ENCODE data around the gene ASB13.
A peak's percentile ranks its signal among the peaks of the same experiment; 100 is the strongest.
"Not testable (repeated sequence)": the region's sequence is repeated elsewhere in the genome, so short reads cannot be mapped to it uniquely, and the experiment has no call there.

Gene ASB13

DNA sequence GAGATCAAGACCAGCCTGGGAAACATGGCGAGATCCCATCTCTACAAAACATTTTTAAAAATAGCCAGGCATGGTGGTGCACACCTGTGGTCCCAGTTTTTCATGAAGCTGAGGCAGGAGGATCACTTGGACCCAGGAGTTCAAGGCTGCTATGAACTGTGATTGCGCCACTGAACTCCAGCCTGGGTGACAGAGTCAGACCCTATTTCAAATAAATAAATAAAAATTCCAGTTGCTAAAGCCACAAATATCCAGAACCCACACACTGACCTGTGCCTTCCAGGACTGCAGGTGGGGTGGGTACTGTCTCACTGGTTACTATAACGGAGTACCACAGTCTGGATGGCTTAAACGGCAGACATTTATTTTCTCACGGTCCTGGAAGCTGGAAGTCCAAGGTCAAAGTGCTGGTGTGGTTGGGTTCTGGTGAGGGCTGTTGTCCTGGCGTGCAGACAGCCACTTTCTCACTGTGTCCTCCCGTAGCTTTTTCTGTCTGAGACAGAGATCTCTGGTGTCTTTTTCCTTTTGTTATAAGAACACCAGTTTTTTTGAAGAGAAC is 38.8 kb downstream of the ASB13 start:
- no peak for DNase-seq (ENCODE audit: low read depth, low spot score)

DNA sequence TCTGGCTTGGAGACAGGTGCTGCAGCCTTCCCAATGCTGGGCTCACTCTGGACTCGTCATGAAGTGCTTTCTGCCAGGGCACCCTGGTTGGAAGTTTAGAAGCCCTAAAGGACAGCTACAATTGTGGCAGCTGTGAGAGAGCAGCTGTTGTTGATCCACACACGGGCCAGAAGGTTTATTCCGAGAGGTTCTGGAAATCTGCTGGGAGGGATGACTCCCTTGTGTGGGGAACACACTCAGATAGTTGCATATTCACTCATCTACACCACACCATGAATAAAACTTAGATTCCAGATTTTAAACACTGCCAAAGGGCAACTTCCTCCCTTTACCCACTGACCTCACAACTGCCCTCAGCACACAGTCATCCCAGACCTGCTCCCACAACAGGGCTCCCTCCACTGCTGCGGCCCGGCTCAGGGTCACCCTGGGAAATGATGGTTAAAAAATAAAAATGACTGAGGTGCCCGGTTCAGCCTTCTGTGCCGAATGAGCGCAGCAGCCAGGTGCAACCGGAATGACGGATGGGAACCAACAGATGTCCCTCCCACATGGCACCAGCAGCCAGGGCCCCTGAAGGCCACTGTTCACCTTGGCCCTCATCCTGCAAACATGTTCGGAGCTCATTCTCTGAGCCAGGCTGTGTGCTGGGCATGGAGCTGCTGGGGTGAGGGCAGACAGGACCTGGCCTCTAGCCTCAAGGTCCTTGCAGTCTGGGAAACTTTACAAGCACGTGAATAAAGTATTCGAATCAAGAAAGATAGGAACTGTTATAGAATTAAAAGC is 40.2 kb downstream of the ASB13 start:
- no peak for DNase-seq (ENCODE audit: low read depth, low spot score)
- H3K27ac ChIP-seq, result no peak overlapping the region

More for the DNA sequence above, 38.8 kb downstream of the ASB13 start:
- no peak overlapping the region for H3K27ac ChIP-seq

DNA sequence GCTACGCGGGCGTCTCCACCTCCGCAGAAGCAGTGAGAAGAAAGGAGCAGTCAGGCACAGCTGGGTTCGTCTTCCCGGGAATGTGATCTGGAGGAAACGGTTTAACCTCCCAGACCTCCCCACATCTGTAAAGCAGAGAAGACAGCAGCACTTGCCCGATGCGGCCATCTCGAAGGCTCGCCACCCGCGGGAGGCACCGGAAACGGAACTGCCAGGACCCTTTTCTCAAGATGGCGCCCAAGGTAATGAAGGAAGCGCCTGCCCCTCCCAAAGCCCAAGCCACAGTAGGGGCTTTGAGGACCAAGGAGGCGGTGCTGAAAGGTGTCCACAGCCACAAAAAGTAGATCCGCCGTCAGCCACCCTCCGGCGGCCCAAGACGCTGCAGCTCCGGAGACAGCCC is 41.7 kb downstream of the ASB13 start:
- DNase-seq (ENCODE audit: low read depth, low spot score), result no peak
- no peak overlapping the region for H3K27ac ChIP-seq

- peak overlapping the region; percentile 82 for H3K27ac ChIP-seq
- peak; percentile 39 for DNase-seq (ENCODE audit: low read depth, low spot score)
Observed at GRCh38 chr10:5623081-5623748, 43.2 kb downstream of the ASB13 start.

DNA sequence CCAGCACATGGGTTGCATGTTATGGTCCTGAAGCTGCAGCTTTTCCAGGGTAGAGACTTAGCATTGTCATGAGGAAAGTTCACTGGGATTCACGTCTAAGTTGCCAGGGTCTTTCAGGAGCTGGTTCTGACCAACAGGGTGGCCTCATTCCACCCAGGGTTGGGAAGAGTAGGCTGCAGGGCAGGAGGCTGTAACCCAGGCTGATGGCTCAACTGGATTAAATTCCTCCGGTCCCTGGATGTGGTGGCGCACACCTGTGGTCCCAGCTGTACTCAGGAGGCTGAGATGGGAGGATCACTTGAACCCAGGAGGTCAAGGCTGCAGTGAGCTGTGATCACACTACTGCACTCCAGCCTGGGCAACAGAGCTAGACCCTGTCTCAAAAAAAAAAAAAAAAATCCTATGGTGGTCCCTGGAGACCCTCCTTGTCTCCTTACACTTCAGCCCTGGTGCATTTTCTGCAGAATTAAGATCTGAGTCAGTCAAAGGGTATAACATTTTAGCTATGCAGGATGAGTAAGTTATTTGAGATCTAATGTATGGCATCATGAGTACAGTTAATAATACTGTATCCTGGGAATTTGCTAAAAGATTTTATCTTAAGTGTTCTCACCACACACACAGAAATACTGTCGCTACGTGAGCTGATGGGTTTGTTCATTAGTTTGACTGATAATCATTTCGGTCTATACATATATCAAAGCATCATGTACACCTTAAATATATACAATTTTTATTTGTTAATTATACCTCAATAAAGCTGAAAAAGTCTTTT is 44.0 kb downstream of the ASB13 start:
- DNase-seq (ENCODE audit: low read depth, low spot score), result no peak
- peak overlapping the region; percentile 82 for H3K27ac ChIP-seq

DNA sequence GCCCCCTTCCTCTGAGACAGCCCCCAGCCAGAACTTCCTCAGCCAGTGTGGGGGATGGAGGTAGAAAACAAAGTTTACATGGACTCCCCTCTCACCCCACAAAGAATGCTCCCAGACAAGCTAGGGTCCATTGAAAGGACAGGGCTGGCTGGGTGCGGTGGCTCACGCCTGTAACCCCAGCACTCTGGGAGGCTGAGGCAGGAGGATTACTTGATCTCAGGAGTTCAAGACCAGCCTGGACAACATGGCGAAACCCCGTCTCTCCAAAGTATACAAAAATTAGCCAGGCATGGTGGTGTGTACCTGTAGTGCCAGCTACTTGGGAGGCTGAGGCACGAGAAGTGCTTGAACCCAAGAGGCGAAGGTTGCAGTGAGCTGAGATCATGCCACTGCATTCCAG is 45.0 kb downstream of the ASB13 start:
- not testable (repeated sequence) for DNase-seq (ENCODE audit: low read depth, low spot score); H3K27ac ChIP-seq

- DNase-seq (ENCODE audit: low read depth, low spot score), result no peak
- no peak overlapping the region for H3K27ac ChIP-seq
Observed at GRCh38 chr10:5620966-5621365, 45.4 kb downstream of the ASB13 start.

DNA sequence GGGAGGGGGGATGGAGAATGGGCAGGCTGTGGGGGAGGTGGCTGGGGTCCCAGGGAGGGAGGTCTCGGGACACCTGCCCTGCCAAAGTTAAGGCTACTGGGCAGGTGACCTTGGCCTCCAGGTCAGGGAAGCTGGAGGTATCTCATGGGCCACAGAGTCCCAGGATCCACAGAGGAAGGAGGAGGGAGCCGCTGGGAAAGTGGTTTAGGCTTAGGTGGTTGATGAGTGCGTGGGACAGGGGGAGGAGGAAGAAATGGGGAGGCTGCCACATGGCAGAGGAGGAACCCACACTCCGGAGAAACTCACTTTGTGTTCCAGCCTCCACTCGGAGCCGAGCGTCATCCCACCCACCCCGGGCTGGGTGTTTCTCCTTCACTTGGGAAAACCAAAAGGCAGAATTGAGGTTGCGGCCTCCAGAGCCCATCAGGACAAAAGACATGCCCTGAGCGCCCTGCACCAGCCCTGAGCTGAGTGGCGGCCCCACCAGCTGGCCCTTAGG is 46.1 kb downstream of the ASB13 start:
- H3K27ac ChIP-seq, result no peak overlapping the region
- no peak for DNase-seq (ENCODE audit: low read depth, low spot score)

DNA sequence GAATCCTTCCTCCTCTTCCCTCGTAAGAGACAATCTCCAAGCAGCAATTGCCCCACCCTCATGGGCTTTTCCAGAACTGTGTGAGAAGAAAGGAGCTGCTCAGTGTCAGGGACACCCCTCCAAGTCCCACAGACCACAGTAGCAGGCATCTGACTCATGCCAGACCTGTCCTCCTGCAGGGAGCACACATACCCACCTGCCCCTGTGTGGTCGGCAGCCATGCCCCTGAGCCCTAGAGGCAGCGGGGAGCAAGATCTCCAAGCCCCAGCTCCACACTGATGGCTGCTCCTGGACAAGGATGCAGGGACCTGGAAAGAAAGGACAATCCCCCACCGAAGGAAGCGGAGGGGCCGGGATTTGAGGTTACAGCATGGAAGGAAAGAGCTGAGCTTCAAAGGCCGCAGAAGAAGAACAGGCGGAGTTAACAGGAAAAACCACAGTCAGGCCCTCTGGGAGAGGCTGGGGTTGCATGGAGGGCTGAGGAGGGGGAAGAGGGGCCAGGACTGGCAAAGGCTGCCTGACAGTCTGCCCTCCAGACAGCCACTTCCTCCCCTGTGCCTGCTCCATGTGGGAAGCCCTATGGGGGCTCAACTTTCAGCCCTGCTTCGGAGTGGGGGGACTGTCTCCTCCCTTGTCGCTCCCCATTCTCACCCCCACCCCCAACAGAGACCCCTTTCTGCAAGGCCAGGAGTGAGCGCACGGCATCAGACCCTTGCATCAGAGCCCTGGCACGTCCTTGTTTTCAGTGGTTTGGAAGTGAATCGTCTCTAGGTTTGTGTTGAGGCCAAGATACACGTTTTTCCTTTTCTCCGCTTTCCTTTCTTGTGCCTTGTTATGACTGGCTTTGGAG is 46.8 kb downstream of the ASB13 start:
- DNase-seq (ENCODE audit: low read depth, low spot score), result no peak
- no peak overlapping the region for H3K27ac ChIP-seq

DNA sequence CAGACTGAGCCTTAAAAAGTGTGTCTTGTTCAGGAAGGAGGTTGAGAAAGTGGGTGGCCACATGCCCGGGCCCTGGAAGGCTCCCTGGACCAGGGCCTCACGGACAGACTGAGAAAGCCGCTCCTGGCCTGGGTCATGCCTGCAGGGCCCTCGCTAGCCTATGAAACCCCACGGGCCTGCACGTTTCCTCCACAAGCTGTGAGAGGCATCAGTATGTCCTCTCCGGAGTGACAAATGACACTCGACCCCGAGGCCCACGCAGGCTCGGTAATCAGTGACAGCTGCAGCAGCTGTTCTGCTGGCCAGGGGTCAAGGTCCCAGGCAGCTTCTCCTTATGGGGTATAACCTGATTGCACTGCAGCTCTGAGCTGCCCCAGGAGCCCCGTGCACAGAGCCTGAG is 47.6 kb downstream of the ASB13 start:
- DNase-seq (ENCODE audit: low read depth, low spot score), result no peak

DNA sequence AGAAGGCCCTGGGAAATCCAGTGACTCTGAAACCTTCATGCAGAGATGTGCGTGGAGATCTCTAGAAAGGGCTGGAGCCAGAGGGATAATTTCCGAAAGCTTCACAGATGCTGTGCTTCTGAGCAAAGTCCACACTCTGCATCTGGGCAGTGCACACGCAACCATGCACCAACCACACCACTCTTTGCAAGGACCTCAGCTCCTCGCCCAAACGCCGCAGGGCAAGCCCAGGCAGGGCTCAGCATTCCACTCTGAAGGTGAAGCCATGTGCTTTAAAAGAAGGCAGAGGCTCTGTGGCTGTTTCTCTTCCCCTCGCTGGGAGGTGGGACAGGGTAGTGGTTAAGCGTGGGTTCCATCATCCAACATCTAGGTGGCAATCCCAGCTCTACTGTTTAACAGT is 48.4 kb downstream of the ASB13 start:
- H3K27ac ChIP-seq, result peak overlapping the region; percentile 63
- DNase-seq (ENCODE audit: low read depth, low spot score), result no peak

More for the DNA sequence above, 47.6 kb downstream of the ASB13 start:
- peak overlapping the region; percentile 63 for H3K27ac ChIP-seq

- peak overlapping the region; percentile 63 for H3K27ac ChIP-seq
- no peak for DNase-seq (ENCODE audit: low read depth, low spot score)
Observed at GRCh38 chr10:5617521-5617920, 48.9 kb downstream of the ASB13 start.

DNA sequence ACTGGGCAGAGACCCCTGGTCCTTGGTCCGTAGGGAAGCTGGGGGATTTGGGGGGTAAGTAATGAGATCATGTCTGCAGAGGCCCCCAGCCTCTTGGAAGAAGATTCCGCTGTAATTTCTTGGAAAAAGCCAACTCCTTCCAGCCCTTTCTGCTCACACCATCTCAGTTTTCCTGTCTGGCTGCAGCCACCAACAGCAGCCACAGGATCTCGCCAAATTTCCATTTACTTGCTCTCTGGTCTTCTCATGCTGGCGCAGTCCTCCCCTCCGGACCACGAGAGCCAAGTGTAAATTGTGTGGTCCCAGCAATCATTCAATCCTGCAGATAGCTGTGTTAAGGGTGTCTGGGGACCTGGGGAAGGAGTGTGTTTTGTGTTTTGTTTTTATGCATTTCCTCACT is 49.6 kb downstream of the ASB13 start:
- DNase-seq (ENCODE audit: low read depth, low spot score), result no peak
- peak overlapping the region; percentile 15 for H3K27ac ChIP-seq

- no peak overlapping the region for H3K27ac ChIP-seq
- no peak for DNase-seq (ENCODE audit: low read depth, low spot score)
Observed at GRCh38 chr10:5616046-5616445, 50.3 kb downstream of the ASB13 start.

- peak overlapping the region; percentile 36 for H3K27ac ChIP-seq
- no peak for DNase-seq (ENCODE audit: low read depth, low spot score)
Observed at GRCh38 chr10:5615316-5615715, 51.1 kb downstream of the ASB13 start.

DNA sequence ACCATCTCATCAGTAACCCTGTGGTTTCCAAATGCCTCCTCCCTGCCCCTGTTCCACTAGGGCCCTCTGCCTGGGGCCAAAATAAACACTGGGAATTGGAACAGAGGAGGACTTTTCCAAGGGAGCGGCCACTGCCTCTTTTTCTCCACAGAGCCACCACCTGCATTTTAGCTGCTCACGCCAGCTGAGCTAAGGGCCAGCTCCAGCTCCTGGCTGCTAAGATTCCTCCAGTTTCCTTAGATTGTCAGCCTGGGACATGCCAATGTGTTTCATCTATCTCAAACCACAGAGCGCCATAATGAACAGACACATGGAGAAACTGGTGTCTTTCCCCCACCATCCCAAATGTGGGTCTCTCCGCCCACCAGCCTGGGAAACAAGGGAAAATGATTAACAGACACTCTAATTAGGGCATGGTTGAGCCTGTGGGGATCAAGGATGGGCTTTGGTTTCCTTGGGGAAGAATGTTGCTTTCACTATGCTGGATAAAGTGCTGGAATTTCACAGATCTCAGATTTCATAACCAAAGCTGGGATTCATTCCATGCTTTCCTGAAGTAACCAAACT is 52.2 kb downstream of the ASB13 start:
- DNase-seq (ENCODE audit: low read depth, low spot score), result no peak
- H3K27ac ChIP-seq, result peak overlapping the region; percentile 36

DNA sequence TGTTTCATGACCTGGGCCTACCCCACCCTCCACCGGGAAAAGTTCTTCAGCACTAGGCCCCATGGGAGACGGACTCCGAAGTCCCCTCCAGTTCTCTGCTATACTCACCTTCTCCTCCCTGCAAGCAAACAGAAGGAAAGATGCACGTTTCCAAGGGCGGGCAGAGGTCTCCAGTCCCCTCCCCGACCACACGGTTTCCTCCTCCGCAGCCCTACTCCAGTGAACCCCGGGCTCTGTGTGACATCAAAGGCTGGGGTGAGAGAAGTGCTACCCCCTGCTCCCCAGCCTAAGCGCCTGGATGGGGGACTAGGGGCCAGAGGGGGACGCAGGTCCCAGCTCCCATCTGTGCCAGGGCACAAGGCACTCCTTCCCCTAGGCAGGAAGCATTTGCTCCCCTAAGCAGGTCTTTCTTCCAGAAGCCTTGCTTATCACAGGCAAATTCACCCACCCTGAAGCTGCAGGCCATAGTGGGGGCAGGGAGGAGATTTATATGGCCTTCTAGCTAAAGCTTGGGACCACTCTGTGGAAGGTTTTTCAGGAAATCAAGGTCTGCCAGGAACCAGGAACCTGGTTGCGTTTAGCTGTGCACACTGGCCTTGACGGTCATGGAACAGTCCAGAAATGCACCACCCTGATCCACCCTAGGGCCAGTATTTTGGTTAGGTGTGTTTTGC is 52.8 kb downstream of the ASB13 start:
- DNase-seq (ENCODE audit: low read depth, low spot score), result no peak
- peak overlapping the region; percentile 36 for H3K27ac ChIP-seq

DNA sequence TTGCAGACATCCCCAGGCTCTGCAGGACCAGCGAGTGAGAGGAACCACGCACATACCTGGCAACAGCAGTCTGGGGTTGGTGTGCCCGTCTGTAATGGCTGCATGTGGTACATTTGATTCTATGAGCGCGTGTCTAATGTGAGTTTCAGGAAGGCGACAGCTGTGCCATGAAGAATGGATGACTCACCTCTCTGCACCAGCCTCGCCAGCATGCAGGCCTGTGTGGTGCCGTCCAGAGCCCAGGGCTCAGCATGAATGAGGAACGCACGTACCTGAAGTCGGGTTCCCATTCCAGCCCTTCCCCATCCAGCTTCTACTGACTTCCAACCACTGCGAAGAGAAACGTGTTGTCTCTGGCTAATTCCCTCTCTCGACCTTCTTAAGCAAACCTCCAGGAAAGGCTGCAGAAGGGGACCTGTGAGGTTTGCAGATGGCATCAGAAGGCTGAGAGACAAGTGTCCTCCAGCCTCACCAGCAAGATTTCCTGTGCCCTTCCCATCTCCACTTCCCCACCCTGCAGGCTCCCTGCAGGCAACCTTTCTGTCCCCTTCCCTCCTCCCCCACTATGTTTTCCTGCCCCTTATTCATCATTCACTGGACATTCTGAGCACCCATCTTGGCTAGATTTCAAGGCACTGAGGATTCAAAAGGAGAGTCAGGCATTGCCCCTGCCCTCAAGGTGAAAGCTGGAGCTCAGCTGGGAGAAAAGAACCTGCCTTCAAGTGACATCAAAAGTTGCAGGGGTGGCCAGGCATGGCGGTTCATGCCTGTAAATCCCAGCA is 54.3 kb downstream of the ASB13 start:
- DNase-seq (ENCODE audit: low read depth, low spot score), result no peak

More for the DNA sequence above, 54.3 kb downstream of the ASB13 start:
- H3K27ac ChIP-seq, result peak overlapping the region; percentile 99

Measured in epithelial cell of prostate (primary cell).